HCT116 (cell line): ENCODE results near the gene PRSS21. TPM values are rescaled to one million over a fixed set of nuclear protein-coding genes. Genes with fewer than 3 reads are reported as not detected.

Experiments used
- ATAC-seq: fragments of 200-7000 bp; cut with Tn5 transposase; 2 replicates; pipeline ENCODE4 v1.9.1; 2020; ENCODE audit warnings: mild to moderate bottlenecking, moderate library complexity
- BruUV-seq: library from RNA; stranded (reverse); fragments of 400-500 nt; replicated peaks from 2 replicates; lab custom pipeline; 2021; lab: Mats Ljungman, UMichigan
- CTCF ChIA-PET: fragments of 300-600 bp; sonication (Branson Sonifier 250); formaldehyde crosslinking; loops from one replicate; lab custom pipeline; 2021; ENCODE audit warnings: antibody characterized with exemption; lab: Charles Lee
- POLR2A ChIA-PET: fragments of 300-600, 350-600 bp; sonication (Branson Sonifier 250); formaldehyde crosslinking; loops from one replicate; lab custom pipeline; 2021; ENCODE audit warnings: antibody characterized with exemption; lab: Charles Lee
- RAD21 ChIA-PET, 2 experiments: fragments of 300-600 bp; sonication (Branson Sonifier 250); formaldehyde crosslinking; loops; one replicate each; lab custom pipeline; 2023; ENCODE audit warnings: low total read pairs in 2 of 2; ENCODE audit not compliant: uncharacterized antibody in 2 of 2, unreplicated experiment in 2 of 2, low non-redundant PET in 1 of 2; lab: Charles Lee
- DNase-seq: peaks from one replicate; pipeline ENCODE4 v3.0.0-alpha.2; 2010; ENCODE audit warnings: low read depth, low spot score
- H2AFZ ChIP-seq: fragments of 200-600 bp; shearing (Covaris generic), sonication (generic); 2 replicates; pipeline ENCODE4 v1.6.1; 2017; ENCODE audit warnings: low read depth, mixed run types, mixed read lengths, antibody characterized with exemption, low read length; ENCODE audit not compliant: poor library complexity, severe bottlenecking
- H3K27ac ChIP-seq: 2 replicates; pipeline ENCODE4 v1.5.1; 2012; ENCODE audit warnings: low read depth, low read length
- H3K27me3 ChIP-seq: fragments of 200-600 bp; sonication (generic); 2 replicates; pipeline ENCODE4 v1.6.1; 2016; ENCODE audit warnings: mixed run types, low read length, mixed read lengths; ENCODE audit not compliant: insufficient read depth
- H3K36me3 ChIP-seq, 2 experiments: fragments of 200-500 bp in 1 of 2; fragments of 200-600 bp in 1 of 2; sonication (Bioruptor generic) in 1 of 2; sonication (generic) in 1 of 2; 2 replicates each; pipeline versions ENCODE4 v1.5.1 to v1.6.1; 2014 to 2016; ENCODE audit warnings: low read length in 2 of 2, inconsistent platforms in 1 of 2, mixed read lengths in 1 of 2, mixed run types in 1 of 2; ENCODE audit not compliant: insufficient read depth in 2 of 2, control insufficient read depth in 1 of 2
- H3K4me1 ChIP-seq, 2 experiments: fragments of 200-600 bp in 1 of 2; sonication (generic) in 1 of 2; 2 replicates each; pipeline versions ENCODE4 v1.5.1 to v1.6.1; 2012 to 2017; ENCODE audit warnings: low read length in 2 of 2, inconsistent platforms in 1 of 2, mild to moderate bottlenecking in 1 of 2, mixed read lengths in 1 of 2, mixed run types in 1 of 2, moderate library complexity in 1 of 2; ENCODE audit not compliant: insufficient read depth in 2 of 2, control insufficient read depth in 1 of 2
- H3K4me2 ChIP-seq: fragments of 200-600 bp; sonication (generic); 2 replicates; pipeline ENCODE4 v1.6.1; 2017; ENCODE audit warnings: mixed run types, low read length, mixed read lengths
- H3K4me3 ChIP-seq, 2 experiments: fragments of 200-600 bp in 1 of 2; sonication (generic) in 1 of 2; replicated peaks in 1 of 2; 2 replicates each; pipeline ENCODE4 v1.5.1; 2011 to 2016; ENCODE audit warnings: low read length in 2 of 2, control low read depth in 1 of 2, low read depth in 1 of 2, mild to moderate bottlenecking in 1 of 2, mixed read lengths in 1 of 2, mixed run types in 1 of 2
- H3K79me2 ChIP-seq: fragments of 200-600 bp; sonication (generic); 2 replicates; pipeline ENCODE4 v1.6.1; 2017; ENCODE audit warnings: mild to moderate bottlenecking, mixed run types, low read length, moderate library complexity, mixed read lengths; ENCODE audit not compliant: insufficient read depth
- H3K9ac ChIP-seq: fragments of 200-600 bp; sonication (generic); 2 replicates; pipeline ENCODE4 v1.6.1; 2016; ENCODE audit warnings: low read length, mixed read lengths
- H3K9me2 ChIP-seq: fragments of 200-600 bp; sonication (generic), shearing (Covaris generic); 2 replicates; pipeline ENCODE4 v1.6.1; 2017; ENCODE audit warnings: mixed run types, mild to moderate bottlenecking, moderate library complexity; ENCODE audit not compliant: insufficient read depth
- H3K9me3 ChIP-seq, 2 experiments: fragments of 200-500 bp in 1 of 2; fragments of 200-600 bp in 1 of 2; sonication (Bioruptor generic) in 1 of 2; sonication (generic) in 1 of 2; 2 replicates each; pipeline ENCODE4 v1.6.1; 2014 to 2017; ENCODE audit warnings: low read length in 2 of 2, mixed read lengths in 2 of 2, inconsistent platforms in 1 of 2, low read depth in 1 of 2, mild to moderate bottlenecking in 1 of 2, mixed run types in 1 of 2, moderate library complexity in 1 of 2; ENCODE audit not compliant: control insufficient read depth in 1 of 2, insufficient read depth in 1 of 2
- H4K20me1 ChIP-seq: fragments of 200-600 bp; sonication (generic), shearing (Covaris generic); 2 replicates; pipeline ENCODE4 v1.6.1; 2017; ENCODE audit warnings: mixed run types, mild to moderate bottlenecking, moderate library complexity; ENCODE audit not compliant: insufficient read depth
- CEBPB ChIP-seq: IDR thresholded peaks from 2 replicates; pipeline ENCODE4 v1.6.1; 2012; ENCODE audit warnings: low read depth
- EGR1 ChIP-seq: IDR thresholded peaks from 2 replicates; pipeline ENCODE4 v1.6.1; 2012; ENCODE audit warnings: low read depth
- ELF1 ChIP-seq: IDR thresholded peaks from 2 replicates; pipeline ENCODE4 v1.6.1; 2012; ENCODE audit warnings: low read depth, borderline replicate concordance
- EZH2 ChIP-seq: fragments of 200-600 bp; sonication (generic); IDR thresholded peaks from 2 replicates; pipeline ENCODE4 v1.6.1; 2017; ENCODE audit warnings: antibody characterized with exemption, mixed run types
- EZH2phosphoT487 ChIP-seq: fragments of 200-600 bp; IDR thresholded peaks from 2 replicates; pipeline ENCODE4 v1.6.1; 2018; ENCODE audit warnings: antibody characterized with exemption, borderline replicate concordance
- JUND ChIP-seq: IDR thresholded peaks from 2 replicates; pipeline ENCODE4 v1.6.1; 2012
- POLR2A ChIP-seq: IDR thresholded peaks from 2 replicates; pipeline ENCODE4 v1.7.0; 2011; ENCODE audit warnings: borderline replicate concordance; ENCODE audit not compliant: insufficient read depth, insufficient read length; ENCODE audit errors: extremely low read depth
- POLR2AphosphoS5 ChIP-seq: IDR thresholded peaks from 2 replicates; pipeline ENCODE4 v1.6.1; 2011; ENCODE audit warnings: mild to moderate bottlenecking, low read depth, low read length, moderate library complexity
- RAD21 ChIP-seq: IDR thresholded peaks from 2 replicates; pipeline ENCODE4 v1.6.1; 2012; ENCODE audit warnings: low read depth, mild to moderate bottlenecking
- SIN3A ChIP-seq: IDR thresholded peaks from 2 replicates; pipeline ENCODE4 v1.6.1; 2012; ENCODE audit warnings: low read depth
- SP1 ChIP-seq: IDR thresholded peaks from 2 replicates; pipeline ENCODE4 v1.6.1; 2012; ENCODE audit warnings: low read depth
- SRF ChIP-seq: IDR thresholded peaks from 2 replicates; pipeline ENCODE4 v1.6.1; 2012; ENCODE audit warnings: low read depth
- TCF7L2 ChIP-seq: IDR thresholded peaks from 2 replicates; pipeline ENCODE4 v1.7.0; 2011; ENCODE audit warnings: borderline replicate concordance, inconsistent platforms; ENCODE audit not compliant: insufficient read depth, insufficient read length; ENCODE audit errors: extremely low read depth
- YY1 ChIP-seq: IDR thresholded peaks from 2 replicates; pipeline ENCODE4 v1.6.1; 2011; ENCODE audit warnings: low read length, low read depth, moderate library complexity, mild to moderate bottlenecking; ENCODE audit not compliant: insufficient replicate concordance; ENCODE audit errors: extremely low read depth
- ZNF274 ChIP-seq: fragments of 200-500 bp; sonication (Bioruptor generic); IDR thresholded peaks from 2 replicates; pipeline ENCODE4 v1.6.1; 2014; ENCODE audit warnings: mild to moderate bottlenecking, low read depth, low read length, inconsistent platforms
- intact Hi-C: fragments of 100-400 bp; cut with micrococcal nuclease; formaldehyde crosslinking; loops from 2 replicates; pipeline ENCODE4 v1.10.0; 2022
- total RNA-seq: library from RNA; stranded (reverse); gene quantifications from one replicate; pipeline ENCODE4 v1.2.1, GENCODE V29; 2021; ENCODE audit not compliant: unreplicated experiment
- TF ChIP-seq, protein P1 (sequence below): IDR thresholded peaks from 2 replicates; pipeline ENCODE4 v1.6.1; 2011; ENCODE audit warnings: mild to moderate bottlenecking, low read length, moderate library complexity; ENCODE audit not compliant: insufficient replicate concordance; ENCODE audit errors: extremely low read depth
- TF ChIP-seq, protein P2 (sequence below), 3 experiments: fragments of 200-600 bp in 1 of 3; sonication (generic) in 1 of 3; IDR thresholded peaks in 2 of 3; conservative IDR thresholded peaks in 1 of 3; 2 replicates each; pipeline ENCODE4 v1.5.1; 2012 to 2017; ENCODE audit warnings: low read depth in 2 of 3, low read length in 2 of 3, antibody characterized with exemption in 1 of 3, borderline replicate concordance in 1 of 3, control low read depth in 1 of 3, mild to moderate bottlenecking in 1 of 3, mixed read lengths in 1 of 3, mixed run types in 1 of 3, moderate library complexity in 1 of 3; ENCODE audit not compliant: insufficient read depth in 1 of 3
- TF ChIP-seq, protein P3 (sequence below): IDR thresholded peaks from 2 replicates; pipeline ENCODE4 v1.6.1; 2012
- TF ChIP-seq, protein P4 (sequence below): IDR thresholded peaks from 2 replicates; pipeline ENCODE4 v1.6.1; 2012

PRSS21 gene
- total RNA-seq, 1 experiment from 2014 or later: 0.39 TPM

DNA sequence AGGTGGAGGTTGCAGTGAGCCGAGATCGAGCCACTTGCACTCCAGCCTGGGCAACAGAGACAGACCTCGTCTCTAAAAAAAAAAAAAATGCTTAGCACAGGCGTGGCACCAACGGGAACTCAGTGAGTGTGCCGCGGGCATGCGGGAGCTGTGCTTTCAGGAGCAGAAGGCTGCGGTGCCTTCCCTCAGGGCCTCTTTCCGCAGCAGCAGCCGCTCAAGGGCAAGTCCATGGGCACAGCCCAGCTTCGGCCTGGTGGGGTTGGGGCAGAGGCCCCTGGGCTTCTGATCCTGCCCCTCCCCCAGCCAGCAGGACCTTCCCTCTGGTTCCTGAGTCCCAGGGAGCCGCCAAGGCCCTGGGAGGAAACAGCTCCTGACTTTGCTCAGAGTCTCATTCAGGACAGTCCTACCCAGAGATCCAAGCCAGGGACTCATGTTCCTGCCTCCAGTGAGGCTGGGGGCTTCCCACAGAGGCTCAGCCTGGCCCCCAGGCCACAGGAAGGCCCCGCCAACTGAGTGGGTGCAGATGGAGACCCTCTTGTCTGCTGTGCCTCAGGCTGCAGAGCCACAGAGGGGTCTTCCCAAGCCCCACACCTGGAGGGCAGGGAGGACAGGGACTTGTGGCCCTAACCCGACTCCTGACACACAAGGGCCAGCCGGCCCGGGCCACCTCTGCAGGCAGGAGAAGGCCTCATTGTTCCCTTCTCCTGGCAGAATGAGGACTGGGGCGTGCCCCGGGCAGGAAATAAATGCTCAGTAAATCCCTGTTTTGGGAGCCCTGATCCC is 9.7 kb downstream of the PRSS21 start:
- intact Hi-C loops: no loop called here
- CTCF ChIA-PET: interaction anchor here (1.2 kb wide), 1 partner anchor 41 kb away, joined by 4 read pairs; no protein-coding TSS in a partner anchor

More for the DNA sequence above, 9.7 kb downstream of the PRSS21 start:
- no peak for ATAC-seq
- no peak overlapping the region for H3K4me2 ChIP-seq
- H3K4me1 ChIP-seq: no peaks in the 10 kb centered on the region
- TF ChIP-seq, protein P1, sequence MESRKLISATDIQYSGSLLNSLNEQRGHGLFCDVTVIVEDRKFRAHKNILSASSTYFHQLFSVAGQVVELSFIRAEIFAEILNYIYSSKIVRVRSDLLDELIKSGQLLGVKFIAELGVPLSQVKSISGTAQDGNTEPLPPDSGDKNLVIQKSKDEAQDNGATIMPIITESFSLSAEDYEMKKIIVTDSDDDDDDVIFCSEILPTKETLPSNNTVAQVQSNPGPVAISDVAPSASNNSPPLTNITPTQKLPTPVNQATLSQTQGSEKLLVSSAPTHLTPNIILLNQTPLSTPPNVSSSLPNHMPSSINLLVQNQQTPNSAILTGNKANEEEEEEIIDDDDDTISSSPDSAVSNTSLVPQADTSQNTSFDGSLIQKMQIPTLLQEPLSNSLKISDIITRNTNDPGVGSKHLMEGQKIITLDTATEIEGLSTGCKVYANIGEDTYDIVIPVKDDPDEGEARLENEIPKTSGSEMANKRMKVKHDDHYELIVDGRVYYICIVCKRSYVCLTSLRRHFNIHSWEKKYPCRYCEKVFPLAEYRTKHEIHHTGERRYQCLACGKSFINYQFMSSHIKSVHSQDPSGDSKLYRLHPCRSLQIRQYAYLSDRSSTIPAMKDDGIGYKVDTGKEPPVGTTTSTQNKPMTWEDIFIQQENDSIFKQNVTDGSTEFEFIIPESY: no peak
- TF ChIP-seq EZH2phosphoT487 (no peak), CEBPB (no peak), EZH2 (no peak), SIN3A (no peak), POLR2A (no peak), JUND (no peak), TCF7L2 (no peak), ZNF274 (no peak), SP1 (no peak), EGR1 (no peak), ELF1 (no peak), RAD21 (no peak), POLR2AphosphoS5 (no peak), YY1 (no peak), SRF (no peak)
- TF ChIP-seq, protein P2, sequence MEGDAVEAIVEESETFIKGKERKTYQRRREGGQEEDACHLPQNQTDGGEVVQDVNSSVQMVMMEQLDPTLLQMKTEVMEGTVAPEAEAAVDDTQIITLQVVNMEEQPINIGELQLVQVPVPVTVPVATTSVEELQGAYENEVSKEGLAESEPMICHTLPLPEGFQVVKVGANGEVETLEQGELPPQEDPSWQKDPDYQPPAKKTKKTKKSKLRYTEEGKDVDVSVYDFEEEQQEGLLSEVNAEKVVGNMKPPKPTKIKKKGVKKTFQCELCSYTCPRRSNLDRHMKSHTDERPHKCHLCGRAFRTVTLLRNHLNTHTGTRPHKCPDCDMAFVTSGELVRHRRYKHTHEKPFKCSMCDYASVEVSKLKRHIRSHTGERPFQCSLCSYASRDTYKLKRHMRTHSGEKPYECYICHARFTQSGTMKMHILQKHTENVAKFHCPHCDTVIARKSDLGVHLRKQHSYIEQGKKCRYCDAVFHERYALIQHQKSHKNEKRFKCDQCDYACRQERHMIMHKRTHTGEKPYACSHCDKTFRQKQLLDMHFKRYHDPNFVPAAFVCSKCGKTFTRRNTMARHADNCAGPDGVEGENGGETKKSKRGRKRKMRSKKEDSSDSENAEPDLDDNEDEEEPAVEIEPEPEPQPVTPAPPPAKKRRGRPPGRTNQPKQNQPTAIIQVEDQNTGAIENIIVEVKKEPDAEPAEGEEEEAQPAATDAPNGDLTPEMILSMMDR (IDR thresholded peaks at IDR 0.05 in 2 of 3, conservative IDR thresholded peaks at IDR 0.05 in 1 of 3; ENCODE audit: borderline replicate concordance in 1 of 3, insufficient read depth in 1 of 3, low read depth in 2 of 3, low read length in 2 of 3): no peak
- TF ChIP-seq, protein P3, sequence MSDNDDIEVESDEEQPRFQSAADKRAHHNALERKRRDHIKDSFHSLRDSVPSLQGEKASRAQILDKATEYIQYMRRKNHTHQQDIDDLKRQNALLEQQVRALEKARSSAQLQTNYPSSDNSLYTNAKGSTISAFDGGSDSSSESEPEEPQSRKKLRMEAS: no peak
- TF ChIP-seq, protein P4, sequence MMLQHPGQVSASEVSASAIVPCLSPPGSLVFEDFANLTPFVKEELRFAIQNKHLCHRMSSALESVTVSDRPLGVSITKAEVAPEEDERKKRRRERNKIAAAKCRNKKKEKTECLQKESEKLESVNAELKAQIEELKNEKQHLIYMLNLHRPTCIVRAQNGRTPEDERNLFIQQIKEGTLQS: no peak
- TF ChIP-seq, all 23 proteins: peak for 0
- RAD21 ChIA-PET: no interaction called here
- Histone ChIP-seq H3K9me2 (no peaks in the 10 kb centered on the region), H4K20me1 (no peaks in the 10 kb centered on the region), H3K27ac (no peak overlapping the region), H3K79me2 (no peaks in the 10 kb centered on the region), H3K27me3 (no peaks in the 10 kb centered on the region), H3K4me3 (no peak overlapping the region), H2AFZ (no peak overlapping the region), H3K36me3 (no peaks in the 10 kb centered on the region), H3K9ac (no peak overlapping the region), H3K9me3 (no peaks in the 10 kb centered on the region)
- no peak for DNase-seq
- no TSS peak for BruUV-seq
- POLR2A ChIA-PET: no interaction called here
